Measurements from ENCODE around the gene USB1.

Gene USB1

DNA sequence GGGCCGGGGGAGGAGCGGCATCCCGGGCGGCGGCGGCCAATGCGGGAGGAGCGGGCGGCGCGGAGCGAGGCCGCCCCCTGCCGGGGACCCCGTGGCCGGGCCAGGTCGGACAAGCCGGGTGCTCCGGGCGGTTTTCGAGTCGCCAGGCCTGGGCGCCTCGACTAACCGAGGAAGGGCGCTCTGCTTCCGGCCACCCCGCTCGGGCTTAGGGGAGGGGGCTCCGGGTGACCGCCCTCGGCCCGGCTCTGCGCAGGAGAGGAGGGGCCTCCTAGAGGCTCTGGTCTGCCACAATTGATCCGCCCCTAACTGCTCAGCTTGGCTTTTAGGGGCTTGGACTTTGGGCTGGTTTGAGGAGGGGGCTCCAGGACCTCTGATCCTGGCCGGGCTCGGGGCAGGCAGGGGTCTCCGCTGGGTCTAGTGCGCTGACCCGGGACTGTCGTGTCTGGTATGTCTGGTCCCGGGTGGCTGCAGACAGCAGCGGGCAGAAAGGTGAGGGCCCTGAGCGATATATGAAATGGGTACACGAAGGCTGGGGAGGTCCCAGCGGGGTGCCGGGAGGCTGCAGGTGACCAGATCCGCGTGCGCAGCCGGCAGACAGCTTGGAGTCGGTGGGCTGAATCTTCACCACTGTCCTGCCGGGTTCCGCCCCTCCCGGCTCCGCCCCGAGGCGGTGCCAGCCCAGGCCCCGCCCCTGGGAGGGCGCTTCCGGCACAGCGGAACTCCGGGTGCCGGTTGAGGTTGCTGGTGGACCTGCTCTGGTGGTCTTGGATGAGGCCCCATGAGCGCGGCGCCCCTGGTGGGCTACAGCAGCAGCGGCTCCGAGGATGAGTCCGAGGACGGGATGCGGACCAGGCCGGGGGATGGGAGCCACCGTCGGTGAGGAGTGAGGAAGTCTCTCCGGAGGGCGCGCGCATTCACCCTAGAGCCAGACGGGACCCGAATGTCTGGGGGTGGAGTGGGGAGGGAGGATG lies at the start of gene USB1:
USB1 (plus strand) TSS at position 702 of the 971 bp plus-strand sequence; CDS start at position 779, 77 bp downstream.
- DNase-seq: peak; percentile 60 to 70

DNA sequence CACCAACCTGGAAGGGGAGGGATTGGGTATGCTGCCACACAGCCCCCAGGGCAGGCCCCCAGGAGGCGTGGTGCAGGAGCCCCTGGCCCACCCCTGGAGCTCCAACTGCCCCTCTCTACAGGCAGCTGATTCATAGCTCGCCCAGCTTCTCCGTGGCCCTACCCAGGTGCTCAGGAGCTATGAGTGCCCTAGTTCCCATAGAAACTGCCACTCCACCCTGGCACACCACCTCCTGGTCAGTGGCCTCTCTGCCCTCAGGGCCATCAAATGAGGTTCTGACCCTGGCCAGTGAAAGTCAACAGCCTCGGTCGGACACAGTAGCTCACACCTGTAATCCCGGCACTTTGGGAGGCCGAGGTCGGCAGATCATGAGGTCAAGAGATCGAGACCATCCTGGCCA lies 48.3 kb upstream of the USB1 start:
- DNase-seq: no peak

GRCh38 chr16:57953857-57954256 lies 47.4 kb upstream of the USB1 start:
- DNase-seq: no peak

DNA sequence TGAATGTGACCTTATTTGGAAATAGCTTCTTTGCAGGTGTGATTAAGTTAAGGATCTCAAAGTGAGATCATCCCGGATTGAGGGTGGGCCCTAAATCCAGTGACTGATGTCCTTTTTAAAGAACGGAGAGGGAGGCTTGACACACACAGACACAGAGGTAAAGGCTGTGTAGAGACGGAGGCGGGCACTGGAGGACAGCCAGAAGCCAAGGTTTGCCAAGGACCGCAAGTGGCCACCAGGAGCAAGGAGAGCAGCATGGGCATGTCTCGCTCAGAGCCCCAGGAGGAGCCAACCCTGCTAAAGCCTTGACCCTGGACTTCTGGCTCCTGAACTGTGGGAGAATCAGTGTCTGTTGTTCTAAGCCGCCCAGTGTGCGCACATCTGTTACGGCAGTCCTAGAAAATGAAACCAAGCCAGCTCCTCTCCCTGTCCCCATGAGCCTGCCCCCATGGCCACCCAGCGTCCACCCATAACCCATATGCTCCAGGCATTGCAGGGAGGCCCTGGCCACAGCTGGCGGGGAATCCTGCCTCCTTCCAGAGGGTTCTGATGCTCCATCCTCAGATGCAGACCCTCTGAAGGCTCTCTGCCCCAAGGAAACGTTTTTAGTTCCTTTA lies 45.5 kb upstream of the USB1 start:
- DNase-seq: no peak

DNA sequence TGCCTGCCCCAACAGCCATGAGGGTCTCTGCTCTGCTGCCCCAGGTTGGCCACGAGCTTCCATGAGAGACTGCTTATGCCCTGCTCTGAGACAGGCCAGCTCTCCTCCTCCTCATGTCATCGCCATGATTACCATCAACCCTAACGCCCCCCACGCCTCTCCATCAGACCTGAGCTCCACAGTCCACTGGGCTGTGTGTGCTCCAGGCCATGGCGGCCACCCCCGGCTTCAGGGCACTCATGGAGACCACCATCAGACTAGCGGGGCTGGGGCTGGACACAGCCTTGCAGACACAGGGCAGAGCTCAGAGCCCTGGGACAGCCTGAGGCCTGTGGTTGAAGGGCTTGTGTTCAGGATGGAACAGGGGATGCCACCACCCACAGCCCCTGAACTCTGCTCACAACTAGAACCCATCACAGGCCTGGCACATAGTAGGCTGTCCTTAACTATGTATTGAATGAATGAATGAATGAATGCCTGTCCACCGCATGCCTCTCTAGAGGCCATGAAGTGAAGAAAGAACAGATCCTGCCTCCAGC lies 44.9 kb upstream of the USB1 start:
- no peak for DNase-seq

DNA sequence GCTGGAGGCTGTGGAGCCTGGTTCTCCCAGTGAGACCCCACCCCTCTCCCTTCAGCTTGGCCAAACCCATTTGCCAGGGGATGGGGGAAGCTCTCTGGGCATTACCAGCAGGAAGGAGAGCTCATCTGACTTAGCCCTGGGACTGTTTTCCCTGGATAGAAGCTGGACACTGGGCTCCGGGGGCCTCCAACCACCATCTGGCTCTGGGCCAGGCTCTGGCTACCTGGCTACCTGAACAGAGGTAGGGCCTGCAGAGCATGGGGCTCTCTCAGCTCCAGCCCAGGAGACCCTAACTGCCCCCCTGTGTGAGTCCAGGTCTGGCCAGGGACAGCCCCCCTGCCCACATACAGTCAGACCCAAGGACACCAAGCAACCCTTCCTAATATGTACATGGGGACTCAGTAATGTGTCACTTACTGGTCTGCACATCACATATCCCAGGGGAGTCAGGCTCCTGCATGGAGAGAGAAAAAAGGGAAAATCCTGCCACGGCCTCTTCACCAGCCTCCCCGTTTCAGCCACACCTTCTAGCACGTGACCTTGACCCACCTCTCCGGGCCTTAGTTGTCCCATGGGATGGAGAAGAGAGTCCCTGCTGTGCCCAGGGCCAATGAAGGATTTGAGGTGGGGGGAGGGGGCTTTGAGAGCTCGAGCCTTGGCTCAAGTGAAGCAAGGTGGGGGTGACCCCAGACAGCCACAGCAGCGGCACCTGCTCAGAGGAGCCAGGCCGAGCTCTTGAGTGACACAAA lies 44.1 kb upstream of the USB1 start:
- no peak for DNase-seq

GRCh38 chr16:57957673-57958392 lies 43.4 kb upstream of the USB1 start:
- DNase-seq: no peak

GRCh38 chr16:57958544-57958943 lies 42.7 kb upstream of the USB1 start:
- DNase-seq: no peak

DNA sequence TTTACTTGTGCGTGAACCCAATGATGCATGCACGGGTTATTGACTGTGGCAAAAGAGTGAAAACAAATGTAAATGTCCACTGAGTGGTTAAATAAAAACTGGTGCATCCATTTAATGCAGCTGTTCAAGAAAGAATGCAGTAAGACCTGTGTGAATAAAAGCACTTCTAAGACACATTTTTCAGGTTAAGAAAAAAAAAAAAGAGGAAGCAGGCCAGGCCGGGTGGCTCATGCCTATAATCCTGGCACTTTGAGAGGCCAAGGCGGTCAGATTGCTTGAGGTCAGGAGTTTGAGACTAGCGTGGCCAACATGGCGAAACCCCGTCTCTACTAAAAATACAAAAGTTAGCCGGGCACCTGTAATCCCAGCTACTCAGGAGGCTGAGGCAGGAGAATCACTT lies 42.1 kb upstream of the USB1 start:
- DNase-seq: no peak

GRCh38 chr16:57959804-57960203 lies 41.4 kb upstream of the USB1 start:
- no peak for DNase-seq

DNA sequence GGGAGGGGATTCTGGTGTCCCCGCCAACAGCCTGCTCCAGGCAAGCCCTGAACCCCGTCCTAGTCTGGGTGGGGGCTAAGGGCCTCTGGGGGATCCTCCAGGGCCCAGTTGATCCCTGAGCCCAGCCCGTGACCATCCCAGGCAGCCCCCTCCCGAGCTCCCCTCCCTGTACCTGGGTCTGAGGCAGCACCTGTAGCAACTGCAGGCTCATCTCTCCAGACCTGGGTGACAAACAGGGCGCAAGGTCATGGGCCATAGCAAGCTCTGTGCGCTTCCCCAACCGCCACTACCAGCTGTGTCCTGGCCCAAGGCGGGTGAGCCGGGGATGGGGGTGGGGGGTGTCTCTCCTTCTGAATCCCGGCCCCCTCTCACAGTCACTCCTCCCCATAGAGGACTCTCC lies 40.9 kb upstream of the USB1 start:
- no peak for DNase-seq

DNA sequence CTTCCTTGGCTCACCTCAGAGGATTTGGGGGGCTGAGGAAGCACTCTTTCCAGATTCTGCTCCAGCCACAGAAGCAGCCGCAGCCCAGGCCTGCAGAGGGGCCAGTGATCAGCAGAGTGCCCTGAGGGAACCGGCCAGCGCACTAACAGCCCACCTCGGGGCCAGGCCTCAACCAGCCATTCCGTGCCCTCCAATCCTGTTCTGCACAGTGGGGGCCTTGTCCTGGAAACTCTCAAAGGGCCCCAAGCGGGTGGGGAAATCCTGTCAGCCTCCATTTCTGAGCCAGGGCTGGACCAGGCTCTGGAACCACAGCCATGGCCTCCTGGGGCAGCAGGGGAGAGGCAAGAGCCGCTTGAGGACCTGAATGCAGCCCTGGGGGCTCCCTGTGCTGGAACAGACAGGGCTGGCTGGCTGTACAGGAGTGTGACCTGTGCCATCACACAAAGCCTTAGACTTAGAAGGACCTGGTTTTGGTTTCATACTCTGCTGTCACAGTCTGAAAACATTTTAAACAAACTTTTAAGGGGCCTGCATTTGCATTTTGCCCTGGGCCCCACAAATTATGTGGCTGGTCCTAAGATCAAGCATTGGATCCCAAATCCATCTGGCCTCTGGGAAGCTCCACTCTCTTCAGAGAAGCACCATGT lies 40.3 kb upstream of the USB1 start:
- DNase-seq: no peak

- DNase-seq: no peak
Observed at GRCh38 chr16:57961538-57961937, 39.7 kb upstream of the USB1 start.

DNA sequence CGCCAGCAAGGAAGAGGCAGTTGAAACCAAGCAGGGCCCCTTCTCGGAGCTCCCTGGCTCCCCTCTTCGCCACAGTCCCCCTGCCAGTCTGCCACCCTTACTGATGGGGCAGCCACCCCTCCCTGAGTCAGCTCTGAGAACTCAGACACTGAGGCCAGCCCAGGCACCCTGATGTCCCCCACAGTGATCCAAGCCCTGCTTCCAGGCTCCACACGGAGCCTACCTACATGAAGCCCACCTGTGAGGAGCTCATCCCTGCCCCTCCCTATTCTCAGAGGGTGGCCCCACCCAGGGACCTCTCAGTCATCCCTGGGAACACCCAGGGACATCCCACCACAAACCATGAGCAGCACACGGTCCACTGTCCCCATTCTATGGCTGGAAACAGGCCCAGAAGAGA lies 39.2 kb upstream of the USB1 start:
- no peak for DNase-seq

GRCh38 chr16:57962756-57963155 lies 38.5 kb upstream of the USB1 start:
- DNase-seq: no peak

GRCh38 chr16:57964157-57964700 lies 37.0 kb upstream of the USB1 start:
- DNase-seq: no peak

DNA sequence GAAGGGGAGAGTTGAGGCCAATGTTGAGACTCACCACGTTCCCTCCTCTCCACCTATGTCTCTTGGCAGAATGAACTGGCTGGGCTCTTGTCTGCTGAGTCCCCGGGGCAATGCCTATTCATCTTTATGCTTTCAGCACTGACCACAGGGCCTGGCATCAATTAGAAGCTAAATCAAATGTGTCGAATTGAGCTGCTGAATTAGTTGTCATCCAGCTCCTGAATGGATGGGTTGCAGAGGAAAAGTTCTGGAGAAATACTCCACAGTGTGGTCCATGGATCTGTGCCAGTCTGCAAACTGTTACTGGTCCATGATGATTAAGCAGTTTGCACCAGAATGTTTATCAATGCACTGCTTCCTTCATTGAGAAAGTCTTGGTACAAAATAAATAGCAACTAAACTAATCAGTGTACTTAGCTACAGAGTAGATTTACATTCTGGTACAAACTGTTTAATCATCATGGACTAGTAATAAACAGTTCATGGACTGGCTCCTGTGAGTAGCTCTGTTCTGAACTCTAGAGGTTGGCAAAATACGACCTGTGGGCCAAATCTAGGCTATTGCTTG lies 34.9 kb upstream of the USB1 start:
- DNase-seq: no peak

- no peak for DNase-seq
Observed at GRCh38 chr16:57966986-57967385, 34.2 kb upstream of the USB1 start.

GRCh38 chr16:57967916-57968315 lies 33.3 kb upstream of the USB1 start:
- no peak for DNase-seq

DNA sequence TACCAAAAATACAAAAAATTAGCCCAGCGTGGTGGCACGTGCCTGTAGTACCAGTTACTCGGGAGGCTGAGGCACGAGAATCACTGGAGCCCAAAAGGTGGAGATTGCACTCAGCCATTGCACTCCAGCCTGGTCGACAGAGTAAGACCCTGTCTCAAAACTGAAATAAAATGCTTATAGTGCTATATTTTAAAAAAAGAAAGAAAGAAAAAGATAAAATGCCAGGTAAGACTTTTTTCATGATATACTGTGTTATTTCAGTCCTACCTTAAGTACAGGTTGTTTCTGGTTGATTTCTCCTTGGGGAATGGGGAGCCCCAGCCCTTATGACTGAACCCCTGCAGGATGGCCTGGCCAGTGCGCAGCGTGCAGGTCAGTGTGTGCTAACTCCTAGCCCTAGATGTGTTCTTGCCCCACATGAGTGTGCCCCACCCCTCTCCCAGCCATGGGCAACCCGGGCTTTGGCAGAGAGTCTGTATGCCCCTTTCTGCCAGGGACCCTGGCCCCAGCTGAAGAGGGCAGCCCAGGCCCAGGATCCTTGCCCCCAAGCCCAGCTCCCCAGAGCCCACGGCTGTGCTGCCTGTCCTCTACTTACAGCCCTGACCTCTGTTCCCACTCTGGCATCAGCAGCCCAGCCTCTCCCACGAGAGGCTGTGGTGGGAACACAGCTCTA lies 31.6 kb upstream of the USB1 start:
- no peak for DNase-seq

- DNase-seq: no peak
Observed at GRCh38 chr16:57970319-57970718, 30.9 kb upstream of the USB1 start.
